ENCODE results near the gene PLAGL2.
"Not testable (repeated sequence)": the region's sequence is repeated elsewhere in the genome, so short reads cannot be mapped to it uniquely, and the experiment has no call there.

PLAGL2 gene

DNA sequence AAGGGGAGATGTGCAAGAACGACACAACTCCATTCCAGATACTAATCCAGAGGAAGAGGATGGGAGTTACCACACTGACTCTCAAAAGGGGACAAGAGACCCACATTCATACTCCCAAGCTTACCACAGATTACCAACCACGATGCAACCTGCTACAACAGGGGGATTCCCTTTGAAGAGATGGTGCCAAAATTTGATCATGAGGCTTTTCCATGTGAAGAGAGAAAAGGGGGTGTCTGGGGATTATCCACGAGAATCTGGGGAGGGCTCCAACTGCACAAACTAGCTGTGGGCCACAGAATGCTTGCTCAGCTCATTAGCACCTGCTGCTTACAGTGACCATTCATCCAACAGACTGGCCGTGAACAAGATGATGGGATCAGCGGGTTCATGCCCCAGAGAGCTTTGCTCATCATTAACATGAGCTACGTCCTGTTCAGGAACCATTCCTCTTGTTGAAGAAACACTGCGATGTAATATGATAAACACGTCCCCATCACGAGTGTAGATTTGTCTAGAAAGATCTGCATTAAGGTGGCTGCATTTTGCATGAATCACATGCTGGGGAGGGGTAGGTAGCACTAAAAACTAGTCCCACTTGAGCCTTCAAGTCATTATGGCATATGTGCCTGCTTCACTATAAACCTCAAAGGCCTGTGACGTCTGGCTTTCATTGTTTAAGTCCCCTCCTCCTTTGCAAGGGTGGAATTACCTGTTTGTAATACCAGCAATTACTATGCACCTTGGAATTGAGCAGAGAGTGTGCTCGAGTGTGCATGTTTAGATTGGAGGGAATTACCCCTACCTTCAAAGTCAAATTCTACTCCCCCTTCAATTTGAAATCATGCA, 4.0 kb downstream of the PLAGL2 start:
- DNase-seq: no peak

DNA sequence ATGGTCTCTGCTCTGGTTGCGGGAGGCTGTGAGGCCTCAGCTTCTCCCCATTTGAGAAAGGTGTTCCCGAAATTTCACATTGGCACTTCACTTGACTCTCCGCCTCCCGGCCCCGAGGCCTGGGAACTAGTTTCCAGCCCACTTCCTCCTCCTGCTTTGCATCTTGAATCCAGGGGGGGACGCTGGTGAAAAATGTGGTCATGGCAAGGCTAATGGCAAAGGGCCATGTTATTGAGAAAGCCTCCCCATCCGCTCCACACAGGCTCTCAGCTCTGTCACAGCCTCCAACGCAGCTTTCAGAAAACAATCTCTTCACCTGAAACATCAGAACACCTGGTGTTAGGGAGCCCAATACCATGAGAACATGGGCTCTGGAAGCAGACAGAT, 5.6 kb downstream of the PLAGL2 start:
- no peak for DNase-seq

DNA sequence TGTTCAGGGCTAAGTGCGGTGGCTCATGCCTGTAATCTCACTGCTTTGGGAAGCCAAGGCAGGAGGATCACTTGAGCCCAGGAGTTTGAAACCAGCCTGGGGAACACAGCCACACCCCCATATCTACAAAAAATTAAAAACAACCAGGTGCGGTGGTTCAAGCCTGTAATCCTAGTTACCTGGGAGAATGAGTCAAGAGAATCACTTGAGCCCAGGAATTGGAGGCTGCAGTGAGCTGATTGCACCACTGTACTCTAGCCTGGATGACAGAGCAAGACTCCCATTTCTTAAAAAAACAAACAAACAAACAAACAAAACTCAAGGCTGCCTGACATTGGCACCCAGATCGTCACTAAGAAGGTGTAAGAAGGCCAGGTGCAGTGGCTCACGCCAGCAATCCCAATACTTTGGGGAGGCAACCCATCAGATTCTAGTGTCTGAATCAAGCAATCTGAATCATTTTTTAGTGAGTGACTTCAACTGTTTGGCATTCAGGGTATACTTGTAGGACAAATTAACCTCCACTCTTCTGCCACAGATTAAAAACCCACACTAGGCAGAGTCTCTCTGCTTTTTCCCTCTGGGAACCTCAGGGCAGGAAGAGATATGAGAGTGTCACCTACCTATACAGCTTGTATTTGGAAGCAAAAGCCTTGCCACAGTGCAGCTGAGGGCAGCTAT, 6.1 kb downstream of the PLAGL2 start:
- DNase-seq: no peak

DNA sequence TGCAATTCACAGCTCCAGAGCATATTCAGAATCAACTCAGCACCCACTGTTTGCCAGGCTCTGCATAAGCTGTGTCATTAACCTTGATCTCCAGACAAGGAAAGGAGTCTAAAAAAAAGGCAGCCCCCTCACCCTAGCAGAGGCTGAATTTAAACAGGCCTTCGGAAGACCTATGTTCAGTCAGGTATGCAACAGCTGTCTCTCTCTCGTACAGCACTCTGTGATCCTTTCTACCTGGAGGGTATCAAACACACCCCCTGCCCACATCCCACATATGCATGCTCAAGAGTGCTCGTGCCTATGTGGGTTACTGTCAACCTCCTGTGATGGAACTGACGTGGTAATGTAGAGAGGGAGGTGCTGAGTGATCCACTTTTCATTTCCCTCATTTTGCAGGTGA, 8.5 kb downstream of the PLAGL2 start:
- no peak for DNase-seq

DNA sequence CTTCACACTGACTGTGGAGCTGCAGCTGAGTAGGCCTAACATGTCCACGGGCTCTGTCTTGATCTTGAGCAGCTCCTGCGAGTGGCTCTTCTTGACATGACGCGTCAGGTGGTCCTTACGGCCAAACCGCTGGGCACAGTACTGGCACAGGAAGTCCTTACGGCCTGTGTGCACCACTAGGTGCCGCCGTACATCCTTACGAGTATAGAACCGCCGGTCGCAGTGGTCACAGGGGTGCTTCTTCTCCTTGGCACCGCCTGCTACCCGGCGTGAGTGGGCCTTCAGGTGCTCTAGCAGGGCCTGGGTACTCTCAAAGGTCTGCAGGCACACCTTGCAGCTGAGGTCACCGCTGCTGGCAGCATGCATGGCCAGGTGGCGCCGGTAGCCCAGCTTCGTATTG, 10.4 kb downstream of the PLAGL2 start:
- DNase-seq: not testable (repeated sequence)

DNA sequence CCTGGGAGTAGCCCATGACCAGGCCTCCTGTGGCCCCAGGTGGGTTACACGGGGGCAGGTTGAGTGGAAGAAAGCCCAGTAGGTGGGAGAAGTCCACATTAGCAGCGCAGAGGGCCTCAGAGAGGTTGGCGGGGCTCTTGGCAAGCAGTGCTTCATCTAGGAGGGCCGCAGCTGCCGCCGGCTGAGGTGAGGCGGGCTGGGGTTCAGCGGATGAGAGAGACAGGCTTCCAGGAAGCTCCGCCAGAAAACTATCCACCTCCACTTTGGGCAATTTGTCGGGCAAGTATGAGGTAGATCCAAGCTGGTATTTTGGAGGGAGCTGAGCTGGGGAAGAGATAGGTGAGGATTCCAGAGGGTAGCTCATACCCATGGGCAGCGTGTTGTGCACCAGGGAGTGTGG, 10.9 kb downstream of the PLAGL2 start:
- DNase-seq: not testable (repeated sequence)

DNA sequence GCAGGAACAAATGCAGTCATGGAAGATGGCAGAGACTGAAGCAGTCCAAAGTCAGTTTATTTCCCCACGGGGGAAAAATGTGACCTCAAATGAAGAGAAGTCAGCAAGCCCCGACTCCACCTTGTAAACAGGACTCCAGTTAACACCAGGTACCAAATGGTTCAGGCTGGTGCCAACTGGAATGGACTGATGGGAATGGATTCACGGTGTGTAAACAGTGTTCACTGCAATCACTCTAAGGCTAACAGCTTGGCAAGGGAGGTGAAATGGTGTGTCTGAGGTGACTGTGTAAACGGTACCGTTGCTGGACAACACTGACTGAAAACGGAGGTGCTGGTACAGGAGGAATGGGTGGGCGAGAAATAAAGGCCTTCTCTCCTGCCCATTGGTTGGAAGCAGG, 12.0 kb downstream of the PLAGL2 start:
- DNase-seq: no peak

DNA sequence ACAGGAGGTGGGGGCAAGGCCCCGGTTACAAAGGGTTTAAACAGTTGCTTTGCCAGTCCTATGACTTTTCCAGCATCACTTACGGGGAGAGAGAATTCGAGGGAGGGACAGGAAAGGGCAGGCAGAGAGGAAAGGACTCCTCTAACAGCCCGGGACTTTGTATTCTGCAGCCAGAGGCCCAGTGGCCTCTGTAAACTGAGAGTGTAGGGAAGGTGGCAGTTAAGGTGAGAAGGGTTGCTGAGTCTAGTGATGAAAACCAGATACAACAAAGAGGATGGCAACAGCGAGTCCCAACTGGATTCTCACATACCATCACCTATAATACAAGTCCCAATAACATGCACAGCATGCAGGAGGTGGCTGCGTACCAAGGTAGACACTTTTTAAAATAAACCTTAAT, 13.5 kb downstream of the PLAGL2 start:
- no peak for DNase-seq

DNA sequence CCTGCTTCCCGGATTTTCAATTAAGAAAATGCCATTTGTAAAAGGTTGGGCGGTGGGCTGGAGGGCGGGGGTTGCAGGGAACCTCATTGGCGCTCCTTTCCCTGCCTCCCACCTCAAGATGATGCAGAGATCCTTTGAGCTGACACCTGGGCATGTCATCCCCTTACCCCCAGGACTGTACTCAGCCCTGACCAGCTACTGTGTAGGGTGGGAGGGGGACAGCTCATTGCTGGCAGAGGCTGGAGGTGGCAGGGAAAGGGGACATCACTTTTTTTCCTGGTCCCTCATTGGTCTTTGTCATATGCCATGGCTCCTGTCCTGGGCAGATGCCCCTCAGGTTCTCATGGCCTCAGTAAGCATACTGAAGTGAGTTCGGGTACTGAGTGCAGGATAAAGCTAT, 14.2 kb downstream of the PLAGL2 start:
- not testable (repeated sequence) for DNase-seq

DNA sequence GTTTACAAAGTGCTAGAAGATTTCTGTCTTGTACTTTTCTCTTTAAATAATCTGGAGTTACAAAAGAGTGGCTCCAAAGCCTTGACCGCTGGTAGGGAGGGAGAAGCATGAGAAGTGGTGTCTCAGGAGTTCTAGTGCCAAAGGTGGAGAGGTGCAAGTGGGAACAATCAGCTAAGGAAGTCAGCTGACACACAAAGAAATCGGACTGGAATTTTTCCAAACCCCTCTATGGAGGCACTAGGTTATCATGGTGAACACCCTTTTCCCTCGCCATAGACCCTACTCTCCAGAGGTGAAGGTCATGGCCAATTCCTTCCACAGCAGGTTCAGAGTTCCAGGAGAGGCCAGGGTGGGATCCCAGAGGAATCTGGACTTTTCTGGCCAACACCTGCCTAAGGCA, 14.8 kb downstream of the PLAGL2 start:
- no peak for DNase-seq

DNA sequence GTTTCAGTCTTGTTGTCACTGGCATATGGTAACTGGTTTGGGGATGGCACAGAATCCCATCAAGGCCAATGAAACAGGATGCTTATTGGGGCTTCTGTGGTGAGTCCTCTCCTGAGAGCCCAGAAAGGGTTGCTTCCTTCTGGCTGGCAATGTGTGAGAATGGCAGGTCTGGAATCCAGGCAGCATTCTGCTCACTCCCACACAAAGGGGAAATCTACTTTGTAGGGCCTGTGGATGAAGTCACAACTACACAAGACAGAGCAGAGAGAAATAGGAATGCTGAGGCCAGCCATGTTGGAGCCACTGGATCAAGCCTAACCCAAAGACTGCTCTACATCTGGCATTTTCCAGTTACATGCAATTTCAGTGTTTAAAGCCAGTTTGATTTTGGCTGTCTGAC, 15.7 kb downstream of the PLAGL2 start:
- DNase-seq: no peak

DNA sequence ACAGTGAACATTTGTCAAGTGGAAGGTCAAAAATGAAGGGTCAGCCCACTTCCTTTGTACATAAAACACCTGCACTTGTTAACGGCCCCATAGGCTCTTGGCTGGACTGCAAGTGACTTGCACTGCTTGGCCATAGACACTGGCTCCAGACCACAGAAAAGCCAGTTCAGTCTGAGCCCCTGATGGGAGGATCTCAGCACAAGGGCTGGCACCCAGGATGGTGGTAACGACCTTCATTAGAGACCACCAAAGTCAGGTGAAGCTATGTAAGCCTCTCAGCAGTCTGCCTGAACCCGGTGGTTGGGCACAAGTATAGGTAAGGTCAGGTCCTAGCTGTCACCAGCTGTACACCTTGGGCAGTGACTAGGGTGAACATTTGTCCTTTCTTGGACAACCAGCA, 16.1 kb downstream of the PLAGL2 start:
- no peak for DNase-seq

DNA sequence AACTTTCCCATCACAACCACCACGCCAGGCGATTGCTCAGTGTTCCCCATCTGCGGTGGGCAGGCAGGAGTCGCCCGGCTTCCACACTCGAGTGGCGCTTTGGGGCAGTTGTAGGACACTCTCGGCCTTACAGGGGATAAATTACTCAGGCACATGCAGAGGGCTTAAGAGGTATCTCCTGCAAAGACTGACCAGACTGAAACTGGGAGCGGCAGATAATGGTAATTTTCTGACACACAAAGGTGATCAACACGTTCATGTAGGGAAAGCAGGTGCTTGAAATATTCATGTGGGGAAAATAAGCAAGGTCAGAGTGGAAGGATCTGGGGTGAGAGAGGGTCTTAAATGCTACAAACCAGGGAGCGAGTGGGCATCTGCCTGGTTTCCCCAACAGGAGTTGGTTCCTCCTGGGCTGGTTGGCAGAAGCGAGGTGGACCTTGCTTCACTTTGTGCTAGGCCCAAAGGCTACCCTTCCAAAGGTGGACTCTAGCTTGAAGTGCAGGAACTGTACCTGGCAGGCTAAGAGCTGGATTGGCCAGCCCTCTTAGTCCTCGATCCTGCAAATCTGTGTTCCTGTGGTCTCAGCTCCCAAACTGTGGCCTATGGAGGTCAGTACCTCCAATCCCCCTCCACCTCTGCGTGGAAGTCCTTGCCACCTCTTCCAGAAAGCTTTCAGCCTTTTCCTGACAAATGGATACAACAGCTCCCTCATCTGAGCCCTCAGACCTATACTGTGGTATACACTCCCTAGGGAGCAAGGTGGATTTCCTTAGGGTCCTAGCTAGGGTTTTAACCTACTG, 16.7 kb downstream of the PLAGL2 start:
- no peak for DNase-seq

DNA sequence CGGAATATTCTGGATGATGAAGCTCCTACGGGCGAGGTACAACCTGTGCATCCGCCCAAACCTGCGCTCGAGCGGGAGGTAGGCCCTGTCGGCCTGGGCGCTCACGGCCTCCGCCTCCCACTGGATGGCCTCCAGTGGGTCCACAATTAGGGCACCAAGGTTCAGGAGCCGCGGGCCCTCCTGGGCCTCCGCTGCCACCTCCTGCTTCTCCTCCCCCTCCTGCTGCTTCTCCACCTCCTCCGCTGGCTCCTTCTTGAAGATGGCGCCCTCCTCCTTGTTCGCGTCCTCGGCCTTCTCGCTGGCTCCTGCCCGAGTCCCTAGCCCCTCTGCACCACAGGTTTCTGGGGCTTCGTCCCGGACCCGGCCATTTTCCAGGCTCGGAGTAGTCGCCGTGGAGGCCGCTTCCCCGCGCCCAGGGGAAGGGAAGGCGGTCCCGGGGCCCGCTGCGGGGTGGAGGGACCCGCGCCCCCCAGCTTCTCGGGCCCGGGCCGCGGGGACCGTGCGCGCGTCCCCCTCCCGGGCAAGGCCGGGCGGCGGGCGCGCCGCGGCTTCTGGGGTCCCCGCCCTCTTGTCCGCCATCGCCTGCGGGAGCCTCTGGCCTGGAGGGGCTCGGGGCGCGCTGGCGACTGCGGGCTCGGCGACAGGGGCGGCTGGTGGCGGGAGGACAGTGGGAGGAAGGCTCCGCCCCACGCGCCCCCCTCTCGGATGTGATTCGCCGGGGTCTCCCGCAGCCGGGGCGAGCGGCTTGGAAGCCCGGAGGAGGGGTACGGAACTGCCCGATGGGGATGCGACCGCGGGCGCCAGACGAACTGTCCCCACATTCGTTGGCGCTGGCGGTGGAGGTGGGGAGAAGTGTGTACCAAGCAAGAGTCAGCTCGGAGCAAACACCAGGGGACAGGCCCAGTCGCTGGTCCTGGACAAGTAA, 17.6 kb downstream of the PLAGL2 start:
- DNase-seq: peak; percentile 32

DNA sequence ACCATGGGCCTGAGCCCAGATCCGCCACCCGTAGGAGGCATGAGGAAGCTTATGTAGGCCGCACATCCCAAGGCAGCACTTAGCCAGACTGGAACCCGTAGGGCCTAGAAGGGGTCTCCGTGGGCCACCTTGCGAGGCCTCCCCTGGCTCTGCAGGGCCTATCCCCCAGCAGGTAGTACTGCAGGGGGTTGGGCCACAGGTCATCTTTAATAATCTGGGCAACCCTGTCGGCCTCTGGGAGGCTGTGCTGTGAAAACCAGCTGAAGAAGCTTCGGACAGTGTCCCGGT, 18.5 kb downstream of the PLAGL2 start:
- no peak for DNase-seq

DNA sequence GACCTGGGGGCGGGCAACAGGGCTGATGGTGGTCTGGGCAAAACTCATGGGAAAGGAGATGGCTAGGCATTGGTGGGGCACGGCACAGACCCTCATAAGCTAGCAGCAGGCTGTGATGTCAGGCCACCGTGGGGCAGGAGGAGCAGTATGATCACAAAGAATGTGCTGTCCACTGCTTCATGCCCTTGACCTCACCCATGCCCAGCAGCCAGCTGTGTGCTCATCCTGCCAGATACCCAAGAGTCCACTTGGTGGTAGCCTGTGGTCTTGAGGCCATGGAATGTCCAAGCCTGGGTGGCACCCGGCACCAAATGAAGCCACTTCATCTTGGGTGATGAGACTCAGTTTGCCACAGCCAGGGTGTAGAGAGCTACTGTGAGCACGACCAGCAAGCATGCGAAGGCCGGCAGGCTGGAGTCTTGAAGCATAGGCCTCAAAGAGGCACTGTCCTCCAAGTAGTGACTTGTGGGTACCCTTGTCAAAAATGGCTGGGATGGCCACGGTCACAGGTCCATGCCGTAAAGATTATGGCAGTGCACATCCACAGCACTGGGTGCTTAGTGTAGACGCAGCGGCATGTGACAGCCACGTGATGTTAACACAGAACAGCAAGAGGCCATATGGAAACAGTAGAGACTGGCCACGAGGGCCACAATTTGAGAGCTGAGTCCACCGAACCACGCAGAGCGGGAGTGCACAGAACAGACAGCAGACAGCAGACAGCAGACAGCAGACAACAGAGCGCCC, 19.0 kb downstream of the PLAGL2 start:
- DNase-seq: no peak

DNA sequence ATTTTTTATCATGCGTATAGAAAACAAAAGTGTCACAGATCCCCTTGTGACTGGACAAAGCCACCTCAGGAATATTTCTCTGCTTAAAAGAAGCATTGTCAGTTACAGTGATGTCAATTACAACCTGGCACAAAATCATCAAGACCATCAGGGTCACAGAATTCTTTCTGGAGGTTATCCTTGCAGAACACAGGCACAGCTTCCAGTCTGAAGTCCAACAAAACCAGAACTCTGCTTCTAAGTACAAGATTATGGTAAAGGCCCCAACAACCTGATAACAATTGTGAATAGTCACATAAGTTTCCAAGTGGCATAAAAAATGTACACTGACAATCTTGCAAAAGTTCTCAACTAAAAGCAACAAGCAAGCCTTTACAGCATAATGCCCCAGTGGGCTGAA, 21.0 kb downstream of the PLAGL2 start:
- DNase-seq: no peak

DNA sequence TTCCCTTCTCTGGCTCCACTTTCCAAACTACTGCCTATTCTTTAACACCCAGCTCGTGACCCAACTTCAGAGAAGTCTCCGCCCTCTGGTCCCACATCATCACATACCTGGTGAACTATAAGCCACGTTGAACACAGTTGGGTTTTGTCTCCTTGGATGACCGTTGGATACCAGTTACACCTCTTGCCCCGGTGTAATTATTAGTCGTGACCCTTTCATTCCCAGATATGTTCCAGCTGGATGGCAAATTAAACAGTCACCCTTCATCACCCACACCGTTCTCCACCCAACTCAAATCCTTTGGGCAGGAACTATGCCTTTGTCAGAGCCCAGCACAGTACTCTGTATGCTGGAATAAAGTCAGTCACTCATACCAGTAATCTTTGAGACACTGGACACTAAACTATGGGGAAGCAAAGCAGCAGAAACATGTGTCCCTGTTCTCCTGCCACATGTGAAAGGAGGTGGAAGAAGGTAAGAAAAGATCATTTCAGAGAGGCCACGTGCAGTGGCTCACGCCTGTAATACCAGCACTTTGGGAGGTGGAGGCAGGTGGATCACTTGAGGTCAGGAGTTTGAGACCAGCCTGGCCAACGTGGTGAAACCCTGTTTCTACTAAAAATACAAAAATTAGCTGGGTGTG, 22.5 kb downstream of the PLAGL2 start:
- DNase-seq: no peak

DNA sequence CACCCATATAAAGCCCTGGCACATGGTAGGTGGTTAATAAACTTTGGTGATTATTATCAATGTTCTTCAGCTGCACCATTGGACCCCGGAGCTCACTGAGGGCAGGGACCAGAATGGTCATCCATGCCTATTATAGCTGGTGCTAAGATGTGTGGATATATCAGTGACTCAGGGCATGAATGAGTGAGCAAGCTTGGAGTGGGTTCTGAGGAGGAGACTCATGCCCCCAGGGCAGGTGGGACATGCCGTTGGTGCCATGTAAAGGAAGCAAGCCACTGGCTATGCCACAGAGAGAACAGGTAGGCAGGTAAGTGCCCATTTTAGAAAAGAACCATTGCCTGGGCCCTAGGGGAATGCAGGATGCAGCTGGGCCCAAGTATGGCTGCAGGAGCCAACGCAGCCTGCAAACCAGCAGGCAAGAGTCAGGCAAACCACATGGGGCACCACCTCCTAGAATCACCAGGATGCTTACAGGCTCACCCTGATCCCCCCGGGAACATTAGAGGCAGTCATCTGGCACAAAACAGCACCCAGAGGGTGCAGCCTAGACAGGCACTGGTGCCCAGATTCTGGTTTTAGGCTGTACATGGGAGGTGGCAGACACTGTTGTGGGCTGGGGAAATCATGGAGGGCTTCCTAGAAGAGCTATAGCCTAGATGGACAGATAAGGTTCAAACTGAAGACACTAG, 23.5 kb downstream of the PLAGL2 start:
- no peak for DNase-seq

DNA sequence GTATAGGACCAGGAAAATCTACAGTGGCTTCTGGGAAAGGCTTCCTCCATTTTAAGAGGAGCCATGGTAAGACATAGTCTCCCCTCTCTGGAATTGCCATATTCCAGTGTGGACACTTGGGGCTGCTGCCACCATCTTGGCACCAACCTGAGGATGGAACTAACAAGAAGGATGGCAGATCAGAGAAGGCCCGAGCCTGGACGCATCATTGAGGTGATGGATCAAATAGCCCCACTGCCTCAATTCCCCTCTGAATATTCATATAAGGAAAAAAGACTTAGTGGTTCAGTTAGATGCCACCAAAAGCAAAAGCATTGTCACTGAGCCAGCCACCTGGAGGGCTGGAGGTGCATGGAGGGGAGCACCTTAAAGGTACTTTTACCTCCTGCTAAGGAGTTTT, 25.9 kb downstream of the PLAGL2 start:
- no peak for DNase-seq

DNA sequence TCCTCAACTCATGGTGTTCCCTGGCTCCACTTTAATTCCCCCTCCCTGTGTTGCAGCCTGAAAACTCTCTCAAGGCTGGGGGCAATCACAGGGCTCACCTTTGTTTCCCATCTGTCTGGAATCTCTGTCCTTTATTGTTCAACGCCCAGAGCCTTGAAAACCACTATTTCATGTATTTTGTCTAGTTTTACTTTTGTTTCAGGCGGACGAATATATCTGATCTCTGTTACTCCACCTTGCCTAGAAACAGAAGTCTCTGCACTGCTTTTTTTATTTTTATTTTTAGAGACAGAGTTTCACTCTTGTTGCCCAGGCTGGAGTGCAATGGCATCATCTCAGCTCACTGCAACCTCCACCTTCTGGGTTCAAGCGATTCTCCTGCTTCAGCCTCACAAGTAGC, 27.6 kb downstream of the PLAGL2 start:
- DNase-seq: no peak

Data from CD4-positive, alpha-beta T cell treated with Interleukin-15 for 1 hour (primary cell).